GM03348 (cell line): Measurements from ENCODE around the gene GOLGA6L1.
"Not testable (repeated sequence)": the region's sequence is repeated elsewhere in the genome, so short reads cannot be mapped to it uniquely, and the experiment has no call there.

Experiments
- DNase-seq: peaks from one replicate; pipeline ENCODE4 v3.0.0; 2012; ENCODE audit warnings: low spot score

Gene GOLGA6L1, protein sequence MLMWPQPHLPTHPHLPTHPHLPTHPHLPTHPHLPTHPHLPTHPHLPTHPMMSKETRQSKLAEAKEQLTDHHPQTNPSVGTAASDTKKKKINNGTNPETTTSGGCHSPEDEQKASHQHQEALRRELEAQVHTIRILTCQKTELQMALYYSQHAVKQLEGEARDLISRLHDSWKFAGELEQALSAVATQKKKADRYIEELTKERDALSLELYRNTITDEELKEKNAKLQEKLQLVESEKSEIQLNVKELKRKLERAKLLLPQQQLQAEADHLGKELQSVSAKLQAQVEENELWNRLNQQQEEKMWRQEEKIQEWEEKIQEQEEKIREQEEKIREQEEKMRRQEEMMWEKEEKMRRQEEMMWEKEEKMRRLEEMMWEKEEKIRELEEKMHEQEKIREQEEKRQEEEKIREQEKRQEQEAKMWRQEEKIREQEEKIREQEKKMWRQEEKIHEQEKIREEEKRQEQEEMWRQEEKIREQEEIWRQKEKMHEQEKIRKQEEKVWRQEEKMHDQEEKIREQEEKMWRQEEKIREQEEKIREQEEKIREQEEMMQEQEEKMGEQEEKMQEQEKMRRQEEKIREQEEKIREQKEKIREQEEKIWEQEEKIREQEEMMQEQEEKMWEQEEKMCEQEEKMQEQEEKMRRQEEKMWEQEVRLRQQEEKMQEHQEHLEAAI

DNA sequence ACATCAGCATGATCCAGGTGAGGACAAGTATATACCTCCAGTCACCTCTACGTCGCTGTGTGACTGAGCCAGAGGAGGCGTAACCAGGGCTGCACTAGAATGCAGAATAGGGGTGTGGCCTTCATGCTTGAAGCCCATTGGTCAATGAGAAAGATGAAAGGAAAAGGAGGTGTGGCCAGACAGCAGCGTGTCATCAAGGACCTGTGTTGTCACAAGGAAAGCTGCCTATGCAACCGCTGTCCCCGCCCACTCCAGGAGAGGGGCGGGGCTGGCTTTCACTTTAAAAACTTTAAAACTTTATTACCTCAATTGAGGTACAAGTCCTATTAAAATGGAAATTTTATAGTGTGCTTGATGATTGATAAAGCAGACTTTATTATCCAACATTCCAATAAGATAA lies at the start of gene GOLGA6L1:
Gene GOLGA6L1 (minus strand): TSS at position 101 of the 400 bp plus-strand sequence. CDS start 91 bp downstream, at position 10.
- not testable (repeated sequence) for DNase-seq

DNA sequence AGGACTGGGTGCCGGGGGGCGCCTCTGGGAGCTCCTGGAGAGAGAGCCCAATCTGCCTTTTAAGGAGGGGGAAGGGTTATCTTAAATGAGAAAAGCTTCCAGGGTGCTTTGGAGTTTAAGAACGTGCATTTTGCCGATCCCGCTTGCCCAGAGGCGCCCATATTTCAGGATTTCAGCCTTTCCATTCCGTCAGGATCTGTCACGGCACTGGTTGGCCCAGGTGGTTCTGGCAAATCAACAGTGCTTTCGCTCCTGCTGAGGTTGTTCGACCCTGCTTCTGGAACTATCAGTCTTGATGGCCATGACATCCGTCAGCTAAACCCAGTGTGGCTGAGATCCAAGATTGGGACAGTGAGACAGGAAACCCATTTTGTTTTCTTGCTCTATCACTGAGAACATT lies 44.6 kb upstream of the GOLGA6L1 start:
- not testable (repeated sequence) for DNase-seq

DNA sequence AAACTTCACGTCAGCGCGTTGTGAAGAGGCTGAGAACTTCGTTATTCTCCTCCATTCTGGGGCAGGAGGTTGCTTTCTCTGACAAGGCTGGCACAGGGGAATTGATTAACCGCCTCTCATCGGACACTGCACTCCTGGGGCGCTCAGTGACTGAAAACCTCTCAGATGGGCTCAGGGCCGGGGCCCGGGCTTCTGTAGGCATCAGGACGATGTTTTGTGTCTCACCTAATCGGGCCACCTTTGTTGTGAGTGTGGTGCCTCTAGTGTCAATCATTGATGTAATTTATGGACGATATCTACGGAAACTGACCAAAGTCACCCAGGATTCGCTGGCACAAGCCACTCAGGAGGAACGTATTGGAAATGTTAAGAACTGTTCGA lies 43.9 kb upstream of the GOLGA6L1 start:
- not testable (repeated sequence) for DNase-seq

DNA sequence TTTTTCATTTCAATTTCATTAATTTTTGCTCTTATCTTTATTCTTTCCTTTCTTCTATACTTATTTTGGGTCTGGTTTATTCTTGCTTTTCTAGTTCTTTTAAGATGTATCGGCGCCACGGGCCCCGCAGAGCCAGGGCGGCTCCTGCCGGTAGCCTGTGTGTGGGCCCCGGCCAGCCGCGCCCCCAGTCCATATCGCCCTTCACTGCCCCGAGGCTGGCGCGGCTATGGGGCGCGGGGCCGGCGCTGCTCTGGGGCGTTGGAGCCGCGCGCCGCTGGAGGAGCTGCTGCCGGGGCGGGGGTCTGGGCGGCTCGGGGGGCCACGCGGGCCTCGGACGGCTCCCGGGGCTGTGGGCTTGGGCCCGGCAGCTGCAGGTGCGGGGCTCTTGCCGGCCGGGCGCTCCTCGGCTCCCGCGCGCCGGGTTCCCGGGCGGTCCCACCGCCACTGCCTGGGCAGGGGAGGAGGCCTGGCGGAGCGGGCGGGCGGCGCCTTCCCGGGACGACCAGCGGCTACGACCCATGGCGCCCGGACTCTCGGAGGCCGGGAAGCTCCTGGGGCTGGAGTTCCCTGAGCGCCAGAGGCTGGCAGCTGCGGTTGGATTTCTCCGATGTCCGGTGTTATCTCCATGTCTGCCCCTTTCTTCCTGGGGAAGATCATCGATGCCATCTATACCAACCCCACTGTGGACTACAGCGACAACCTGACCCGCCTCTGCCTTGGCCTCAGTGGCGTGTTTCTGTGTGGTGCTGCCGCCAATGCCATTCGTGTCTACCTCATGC lies 43.3 kb upstream of the GOLGA6L1 start:
- not testable (repeated sequence) for DNase-seq

DNA sequence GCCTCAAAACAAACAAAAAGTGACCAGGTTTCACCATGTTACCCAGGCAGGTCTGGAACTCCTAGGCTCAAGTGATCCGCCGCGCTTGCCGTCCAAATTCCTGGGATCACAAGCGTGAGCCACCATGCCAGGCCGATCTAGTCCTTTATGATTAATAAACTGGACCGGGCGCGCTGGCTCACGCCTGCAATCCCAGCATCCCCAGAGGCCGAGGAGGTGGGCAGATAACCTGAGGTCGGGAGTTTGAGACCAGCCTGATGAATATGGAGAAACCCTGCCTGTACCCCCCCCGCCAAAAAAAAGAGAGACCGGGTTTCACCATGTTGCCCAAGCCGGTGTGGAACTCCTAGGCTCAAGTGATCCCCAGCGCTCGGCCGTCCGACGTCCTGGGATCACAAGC lies 40.1 kb upstream of the GOLGA6L1 start:
- DNase-seq = not testable (repeated sequence)

DNA sequence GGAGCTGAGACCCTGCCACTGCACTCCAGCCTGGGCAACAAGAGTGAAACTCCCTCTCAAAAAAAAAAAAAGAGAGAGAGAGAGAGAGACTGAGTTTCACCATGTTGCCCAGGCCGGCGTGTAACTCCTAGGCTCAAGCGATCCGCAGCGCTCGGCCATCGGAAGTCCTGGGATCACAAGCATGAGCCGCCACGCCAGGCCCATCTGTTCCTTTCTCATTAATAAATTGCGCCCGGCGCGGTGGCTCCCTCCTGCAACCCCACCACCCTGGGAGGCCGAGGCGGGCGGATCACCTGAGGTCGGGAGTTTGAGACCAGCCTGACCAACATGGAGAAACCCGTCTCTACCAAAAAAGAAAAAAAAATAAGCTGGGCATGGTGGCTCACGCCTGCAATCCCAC lies 39.0 kb upstream of the GOLGA6L1 start:
- DNase-seq = not testable (repeated sequence)

DNA sequence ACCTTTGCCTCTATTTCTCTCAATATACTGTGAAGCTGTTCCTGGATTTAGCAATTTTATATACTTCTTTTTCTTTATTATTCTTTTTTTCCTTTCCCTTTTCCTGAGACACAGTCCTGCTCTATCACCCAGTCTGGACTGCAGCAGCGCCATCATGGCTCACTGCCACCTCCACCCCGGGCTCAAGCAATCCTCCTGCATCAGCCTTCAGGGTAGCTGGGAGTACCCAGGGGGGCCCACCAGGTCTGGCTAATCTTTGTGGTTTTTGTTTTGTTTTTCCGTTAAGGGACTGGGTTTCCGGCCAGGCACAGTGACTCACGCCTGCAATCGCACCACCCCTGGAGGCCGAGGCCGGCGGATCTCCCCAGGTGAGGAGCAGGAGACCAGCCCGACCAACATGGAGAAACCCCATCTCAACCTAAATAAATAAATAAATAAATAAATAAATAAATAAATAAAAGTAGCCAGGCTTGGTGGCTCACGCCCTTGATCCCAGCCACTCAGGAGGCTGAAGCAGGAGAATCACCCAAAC lies 38.1 kb upstream of the GOLGA6L1 start:
- not testable (repeated sequence) for DNase-seq

DNA sequence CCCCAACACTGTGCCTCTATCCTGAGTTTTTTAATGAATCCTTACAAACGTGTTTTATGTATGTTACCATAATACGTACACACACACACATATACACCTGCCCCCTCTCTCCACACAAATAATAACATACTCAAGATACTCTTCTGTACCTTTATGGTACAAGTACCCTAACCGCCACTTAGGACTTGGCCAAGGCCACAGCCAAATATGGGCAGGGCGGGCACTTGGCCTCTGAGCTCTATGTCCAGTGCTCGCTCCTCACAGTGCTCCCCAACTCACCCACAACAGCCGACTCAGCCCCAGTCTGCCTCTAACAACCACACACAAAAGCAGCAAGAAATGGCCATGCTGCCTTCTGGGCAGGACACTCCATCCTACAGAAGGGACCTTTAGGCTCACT lies 3.8 kb downstream of the GOLGA6L1 start:
- not testable (repeated sequence) for DNase-seq

DNA sequence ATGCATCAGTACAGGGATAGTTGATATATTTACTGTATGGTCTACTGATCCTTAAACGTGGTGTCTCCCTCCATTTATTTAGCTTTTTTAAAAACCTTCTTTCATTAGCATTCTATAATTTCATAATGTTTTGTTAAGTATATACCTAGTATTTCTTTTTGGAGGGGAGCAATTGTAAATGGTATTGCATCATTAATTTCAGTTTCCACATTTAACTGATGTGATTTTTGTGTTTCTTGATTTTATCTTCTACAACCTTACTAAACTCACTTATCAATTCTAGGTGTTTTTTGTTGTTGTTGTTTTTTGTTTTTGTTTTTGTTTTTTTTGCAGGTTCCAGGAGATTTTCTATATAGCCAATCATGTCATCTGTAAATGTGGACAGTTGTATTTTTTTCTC lies 18.4 kb downstream of the GOLGA6L1 start:
- no peak for DNase-seq

DNA sequence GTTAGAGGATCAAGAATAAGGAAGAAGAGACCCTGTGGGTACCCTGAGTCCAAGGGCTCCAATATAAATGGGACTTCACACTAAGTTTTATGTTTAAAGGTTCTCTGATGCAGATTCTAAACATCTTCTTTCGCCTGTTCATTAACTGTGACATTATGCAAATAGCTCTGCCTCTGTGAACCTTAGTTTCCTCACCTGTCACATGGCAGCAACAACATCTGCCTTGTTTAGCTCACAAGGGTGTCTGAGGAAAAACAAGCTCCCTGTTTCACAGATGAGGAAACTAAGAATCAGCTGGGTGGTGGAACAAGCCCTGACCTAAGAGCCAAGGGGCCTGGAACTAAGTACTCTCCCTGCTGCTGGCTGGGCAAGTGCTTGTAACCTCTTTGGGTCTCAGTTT lies 40.8 kb downstream of the GOLGA6L1 start:
- no peak for DNase-seq

DNA sequence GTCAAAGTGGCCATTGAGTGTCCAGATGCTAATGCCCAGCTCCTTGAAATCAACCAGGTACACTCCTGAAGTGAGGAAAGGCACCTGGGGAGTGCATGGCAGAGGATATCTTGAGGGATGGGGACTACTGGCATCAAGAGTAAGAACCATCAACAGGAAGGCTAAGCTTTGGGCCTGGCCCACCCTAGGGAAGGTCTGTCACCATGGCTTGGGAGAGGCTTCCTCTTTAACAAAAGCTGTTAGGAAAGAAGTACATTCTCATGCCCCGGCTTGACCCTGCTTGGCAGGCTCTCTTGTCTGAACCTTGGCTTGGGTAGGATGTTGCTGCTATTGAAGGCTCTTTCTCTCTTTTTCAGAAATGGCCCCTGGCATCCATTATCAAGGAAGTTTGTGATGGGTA lies 53.5 kb downstream of the GOLGA6L1 start:
- no peak for DNase-seq

DNA sequence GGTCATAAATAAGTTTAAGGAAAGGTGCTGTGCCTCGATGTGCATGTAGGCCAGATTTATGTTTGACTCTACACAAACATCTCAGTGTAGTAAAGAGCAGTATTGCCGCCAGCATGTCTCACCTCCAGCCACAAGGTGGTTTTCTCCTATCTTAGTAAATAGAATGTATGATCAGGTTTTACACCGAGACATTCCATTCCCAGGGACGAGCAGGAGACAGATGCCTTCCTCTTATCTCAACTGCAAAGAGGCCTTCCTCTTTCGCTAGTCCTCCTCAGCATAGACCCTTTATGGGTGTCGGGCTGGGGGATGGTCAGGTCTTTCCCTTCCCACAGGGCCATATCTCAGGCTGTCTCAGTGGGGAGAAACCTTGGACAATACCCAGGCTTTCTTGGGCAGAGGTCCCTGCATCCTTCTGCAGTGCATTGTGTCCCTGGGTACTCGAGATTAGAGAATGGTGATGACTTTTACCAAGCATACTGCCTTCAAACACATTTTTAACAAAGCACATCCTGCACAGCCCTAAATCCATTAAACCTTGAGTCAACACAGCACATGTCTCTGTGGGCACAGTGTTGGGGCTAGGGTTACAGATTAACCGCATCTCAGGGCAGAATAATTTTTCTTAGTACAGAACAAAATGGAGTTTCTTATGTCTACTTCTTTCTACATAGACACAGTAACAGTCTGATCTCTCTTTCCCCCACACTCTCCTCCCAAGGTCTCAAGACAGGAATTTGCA lies 54.5 kb downstream of the GOLGA6L1 start:
- DNase-seq = not testable (repeated sequence)

DNA sequence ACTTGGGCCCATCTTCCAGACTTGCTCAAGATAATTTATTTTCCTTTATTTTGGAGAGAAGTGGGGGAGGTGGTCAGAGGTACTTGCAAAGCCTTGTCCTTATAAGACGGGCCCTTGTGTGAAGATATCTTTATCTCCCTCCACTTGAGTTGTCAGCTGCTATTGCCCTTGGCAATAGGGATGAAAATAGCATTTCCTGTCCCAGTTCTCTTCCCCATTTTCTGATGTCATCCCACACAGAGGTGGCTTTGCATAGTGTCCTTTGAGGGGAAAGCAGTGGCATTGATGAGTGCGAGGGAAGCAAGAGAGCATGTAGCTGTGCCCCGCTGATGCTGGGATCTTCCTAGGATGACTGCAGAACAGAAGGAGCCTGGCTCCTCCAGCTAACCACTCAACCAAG lies 55.4 kb downstream of the GOLGA6L1 start:
- DNase-seq = no peak

DNA sequence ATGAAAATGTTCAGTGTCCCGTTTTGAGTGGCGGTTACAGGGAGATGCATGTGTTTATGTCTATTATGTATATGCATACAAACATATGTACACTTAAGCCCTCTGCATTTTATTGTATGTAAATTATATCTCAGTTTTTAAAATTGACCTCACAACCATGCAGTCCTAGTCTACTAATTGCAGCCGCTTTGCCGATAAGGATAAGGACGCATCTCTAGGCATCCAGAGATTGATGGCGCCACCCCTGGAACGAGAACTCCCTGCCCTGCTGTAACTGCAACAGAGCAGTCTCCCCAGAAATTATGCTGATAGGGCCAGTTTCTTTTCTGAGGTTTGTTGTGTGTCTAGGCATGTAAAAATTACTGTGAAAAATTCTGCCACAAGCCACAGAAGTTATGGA lies 56.9 kb downstream of the GOLGA6L1 start:
- no peak for DNase-seq
